A673 (cell line): ENCODE measurements around the gene CELSR1.

Source experiments
- EZH2 ChIP-seq: fragments of 200-600 bp; sonication (generic); IDR thresholded peaks from 2 replicates; pipeline ENCODE4 v1.6.1; 2017; ENCODE audit warnings: borderline replicate concordance, low read depth, mild to moderate bottlenecking, mixed read lengths, antibody characterized with exemption, low read length; ENCODE audit not compliant: poor library complexity, severe bottlenecking
- TF ChIP-seq, protein P1 (sequence below): fragments of 300-800, 200-600 bp; sonication (generic); conservative IDR thresholded peaks from 2 replicates; pipeline ENCODE4 v1.5.1; 2017; ENCODE audit warnings: low read depth, mild to moderate bottlenecking, antibody characterized with exemption, low read length, moderate library complexity, mixed read lengths

DNA sequence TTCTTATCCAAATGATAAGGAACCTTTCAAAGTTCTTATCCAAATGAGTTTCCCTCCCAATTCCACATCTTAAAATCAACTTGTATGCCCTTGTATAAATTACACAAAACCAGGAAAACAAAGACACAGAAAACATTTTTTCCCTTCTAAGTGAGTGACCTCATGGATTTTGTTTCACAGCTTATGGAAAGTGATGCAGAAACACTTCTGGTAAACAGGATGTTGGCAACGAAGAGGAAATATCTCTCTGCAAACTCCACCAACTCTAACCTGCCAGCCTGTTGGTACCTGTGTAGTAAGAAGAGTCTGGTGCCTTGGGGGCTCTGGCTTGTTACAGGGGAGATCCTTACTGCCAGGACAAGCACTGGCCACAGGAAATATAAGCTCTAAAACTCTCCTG, 57.0 kb downstream of the CELSR1 start:
- TF ChIP-seq, protein P1, sequence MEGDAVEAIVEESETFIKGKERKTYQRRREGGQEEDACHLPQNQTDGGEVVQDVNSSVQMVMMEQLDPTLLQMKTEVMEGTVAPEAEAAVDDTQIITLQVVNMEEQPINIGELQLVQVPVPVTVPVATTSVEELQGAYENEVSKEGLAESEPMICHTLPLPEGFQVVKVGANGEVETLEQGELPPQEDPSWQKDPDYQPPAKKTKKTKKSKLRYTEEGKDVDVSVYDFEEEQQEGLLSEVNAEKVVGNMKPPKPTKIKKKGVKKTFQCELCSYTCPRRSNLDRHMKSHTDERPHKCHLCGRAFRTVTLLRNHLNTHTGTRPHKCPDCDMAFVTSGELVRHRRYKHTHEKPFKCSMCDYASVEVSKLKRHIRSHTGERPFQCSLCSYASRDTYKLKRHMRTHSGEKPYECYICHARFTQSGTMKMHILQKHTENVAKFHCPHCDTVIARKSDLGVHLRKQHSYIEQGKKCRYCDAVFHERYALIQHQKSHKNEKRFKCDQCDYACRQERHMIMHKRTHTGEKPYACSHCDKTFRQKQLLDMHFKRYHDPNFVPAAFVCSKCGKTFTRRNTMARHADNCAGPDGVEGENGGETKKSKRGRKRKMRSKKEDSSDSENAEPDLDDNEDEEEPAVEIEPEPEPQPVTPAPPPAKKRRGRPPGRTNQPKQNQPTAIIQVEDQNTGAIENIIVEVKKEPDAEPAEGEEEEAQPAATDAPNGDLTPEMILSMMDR = no peak
- TF ChIP-seq EZH2 = no peak
